Suprapubic skin (tissue), 4 donors: Measurements from ENCODE around the gene ATP5ME. TPM values are rescaled to one million over a fixed set of nuclear protein-coding genes. Genes with fewer than 3 reads are reported as not detected.

Source experiments
- DNase-seq, 2 donors: peaks; one replicate each; pipeline ENCODE4 v3.0.0-alpha.2; 2019; ENCODE audit warnings: low spot score in 2 of 2
- H3K27ac ChIP-seq: fragments of 200-600 bp; sonication (generic); one replicate; pipeline ENCODE4 v1.5.1; 2019
- H3K27me3 ChIP-seq: fragments of 200-600 bp; sonication (generic); one replicate; pipeline ENCODE4 v1.5.1; 2019
- H3K36me3 ChIP-seq: fragments of 200-600 bp; sonication (generic); one replicate; pipeline ENCODE4 v1.5.1; 2019
- H3K4me1 ChIP-seq: fragments of 200-600 bp; sonication (generic); one replicate; pipeline ENCODE4 v1.5.1; 2019
- H3K4me3 ChIP-seq: fragments of 200-600 bp; sonication (generic); one replicate; pipeline ENCODE4 v1.5.1; 2019; ENCODE audit warnings: mild to moderate bottlenecking
- H3K9me3 ChIP-seq: fragments of 200-600 bp; sonication (generic); one replicate; pipeline ENCODE4 v1.5.1; 2019
- CTCF ChIP-seq, 2 donors: fragments of 200-600 bp in 1 of 2; fragments of 450-650 bp in 1 of 2; sonication (generic) in 1 of 2; IDR thresholded peaks; one replicate each; pipeline ENCODE4 v1.5.1; 2016 to 2019; ENCODE audit warnings: antibody characterized with exemption in 2 of 2, mild to moderate bottlenecking in 1 of 2, moderate library complexity in 1 of 2
- EP300 ChIP-seq: sonication (generic); formaldehyde crosslinking; IDR thresholded peaks from one replicate; pipeline ENCODE4 v1.6.1; 2017; ENCODE audit warnings: antibody characterized with exemption
- POLR2A ChIP-seq, 2 donors: fragments of 450-650 bp; IDR thresholded peaks; one replicate each; pipeline ENCODE4 v1.6.1; 2017; ENCODE audit warnings: antibody characterized with exemption in 2 of 2, mild to moderate bottlenecking in 2 of 2, moderate library complexity in 2 of 2
- POLR2AphosphoS5 ChIP-seq, 3 donors: sonication (generic); formaldehyde crosslinking; IDR thresholded peaks; one replicate each; pipeline ENCODE4 v1.6.1; 2017; ENCODE audit warnings: antibody characterized with exemption in 3 of 3
- WGBS: methylation state at CpG from one replicate; pipeline ENCODE4 v1.1.5; 2018; 5-methylcytosine and 5-hydroxymethylcytosine counted together
- total RNA-seq, 4 donors: library from RNA; depleted of rRNA; stranded (reverse); fragments of >200 nt; gene quantifications; one replicate each; pipeline ENCODE4 v1.1.0, GENCODE V29; 2016

The ATP5ME gene
- total RNA-seq, 4 donors from 2014 or later: 60.2 to 167 (median 102) TPM

GRCh38 chr4:683982-684622 lies 10.0 kb upstream of the ATP5ME start:
- no peaks in the 10 kb centered on the region for H3K27me3 ChIP-seq
- H3K27ac ChIP-seq: no peak overlapping the region
- peaks cover 69% of the 10 kb centered on the region for H3K4me1 ChIP-seq
- no peaks in the 10 kb centered on the region for H3K9me3 ChIP-seq
- 100% methylated on average over 1 of the region's 19 CpGs for WGBS
- H3K36me3 ChIP-seq: no peaks in the 10 kb centered on the region
- no peak overlapping the region for H3K4me3 ChIP-seq
- DNase-seq: peak; percentile 77 to 86
- TF ChIP-seq CTCF (IDR thresholded peaks at IDR 0.05) (peak; percentile 31 to 92), EP300 (no peak)

GRCh38 chr4:683247-683897 lies 9.3 kb upstream of the ATP5ME start:
- peaks cover 67% of the 10 kb centered on the region for H3K4me1 ChIP-seq
- no peaks in the 10 kb centered on the region for H3K9me3 ChIP-seq
- peak in 1 of 2 donors; percentile 76 for DNase-seq
- no peaks in the 10 kb centered on the region for H3K27me3 ChIP-seq
- H3K4me3 ChIP-seq: no peak overlapping the region
- TF ChIP-seq POLR2AphosphoS5 (IDR thresholded peaks at IDR 0.05): no peak
- no peak for TF ChIP-seq POLR2A (IDR thresholded peaks at IDR 0.05)
- no peak for TF ChIP-seq EP300
- no peak for TF ChIP-seq CTCF (IDR thresholded peaks at IDR 0.05)
- H3K27ac ChIP-seq: no peak overlapping the region
- WGBS: 92% methylated on average over 13 of the region's 25 CpGs
- H3K36me3 ChIP-seq: no peaks in the 10 kb centered on the region

DNA sequence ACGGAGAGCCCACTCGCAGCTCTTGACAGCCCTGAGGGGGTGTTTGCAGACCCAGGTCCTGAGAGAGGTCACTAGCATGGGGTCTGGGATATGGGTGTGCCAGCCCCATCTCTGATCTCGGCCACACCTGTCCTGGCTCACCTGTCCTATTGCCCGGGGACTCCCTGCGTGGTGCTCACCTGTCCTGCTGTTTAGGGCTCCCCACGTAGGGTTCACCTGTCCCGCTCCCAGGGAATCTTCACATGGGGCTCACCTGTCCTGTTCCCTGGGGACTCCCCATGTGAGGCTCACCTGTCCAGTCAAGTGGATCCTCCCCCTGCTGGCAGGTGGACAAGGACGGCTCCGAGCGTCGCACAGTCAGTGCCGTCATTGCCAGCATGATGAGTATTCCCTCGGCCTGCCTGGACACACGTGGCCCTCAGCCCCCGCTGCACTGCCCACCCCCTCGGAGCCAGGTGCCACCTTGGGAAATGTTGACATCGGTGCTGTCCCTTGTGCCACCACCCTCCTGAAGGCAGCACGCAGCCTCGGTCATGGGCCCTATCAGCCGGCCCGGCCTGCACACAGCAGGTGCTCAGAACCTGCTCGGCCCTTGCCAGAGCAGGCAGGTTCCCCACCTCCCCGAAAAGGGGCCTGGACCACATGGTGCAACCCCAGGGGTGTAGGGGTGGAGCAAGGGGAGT lies 8.6 kb upstream of the ATP5ME start:
- DNase-seq: peak; percentile 71 to 74

DNA sequence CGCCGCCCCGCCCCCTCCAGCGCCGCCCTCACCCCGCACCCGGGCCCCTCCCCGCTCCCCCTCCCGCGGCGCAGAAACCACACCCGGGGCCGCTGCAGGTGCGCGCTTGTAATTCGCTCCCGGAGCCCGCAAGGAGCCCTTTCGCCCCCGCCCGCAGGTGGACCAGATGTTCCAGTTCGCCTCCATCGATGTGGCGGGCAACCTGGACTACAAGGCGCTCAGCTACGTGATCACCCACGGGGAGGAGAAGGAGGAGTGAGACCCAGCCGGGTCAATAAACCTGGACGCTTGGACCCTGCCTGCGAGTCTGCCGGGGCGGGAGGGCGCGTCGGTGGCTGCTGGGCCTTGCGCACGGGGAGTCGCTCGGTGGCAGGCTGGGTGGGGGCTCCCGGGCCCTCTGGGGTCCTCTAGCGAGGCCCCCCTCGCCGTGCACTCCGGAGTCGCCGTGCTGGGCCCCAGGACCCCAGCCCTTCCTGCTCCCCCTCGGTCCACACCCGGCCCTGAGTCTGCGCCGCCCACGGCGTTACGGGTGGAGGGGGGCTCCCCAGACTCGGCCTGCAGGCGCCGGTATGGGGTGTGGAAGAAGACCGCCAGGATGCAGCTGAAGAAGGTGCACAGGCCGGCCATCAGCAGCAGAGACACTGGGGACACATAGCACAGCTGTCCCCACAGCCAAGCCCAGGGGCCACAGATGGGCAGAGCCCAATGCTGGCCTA lies 7.8 kb upstream of the ATP5ME start:
- Histone ChIP-seq H3K27me3 (no peaks in the 10 kb centered on the region), H3K9me3 (no peaks in the 10 kb centered on the region), H3K4me1 (peaks cover 67% of the 10 kb centered on the region), H3K27ac (no peak overlapping the region), H3K4me3 (peak overlapping the region; percentile 60), H3K36me3 (no peaks in the 10 kb centered on the region)
- TF ChIP-seq POLR2AphosphoS5 (IDR thresholded peaks at IDR 0.05) (no peak), CTCF (IDR thresholded peaks at IDR 0.05) (no peak), EP300 (no peak), POLR2A (IDR thresholded peaks at IDR 0.05) (no peak)
- WGBS: 53% methylated on average over 14 of the region's 58 CpGs
- peak; percentile 79 to 82 for DNase-seq

More for the DNA sequence above, 8.6 kb upstream of the ATP5ME start:
- H3K27ac ChIP-seq: no peak overlapping the region
- peaks cover 67% of the 10 kb centered on the region for H3K4me1 ChIP-seq
- H3K27me3 ChIP-seq: no peaks in the 10 kb centered on the region
- 77% methylated on average over 9 of the region's 23 CpGs for WGBS
- H3K36me3 ChIP-seq: no peaks in the 10 kb centered on the region
- H3K9me3 ChIP-seq: no peaks in the 10 kb centered on the region
- no peak for TF ChIP-seq POLR2A (IDR thresholded peaks at IDR 0.05)
- TF ChIP-seq CTCF (IDR thresholded peaks at IDR 0.05): no peak
- no peak for TF ChIP-seq EP300
- no peak for TF ChIP-seq POLR2AphosphoS5 (IDR thresholded peaks at IDR 0.05)
- H3K4me3 ChIP-seq: peak overlapping the region; percentile 60
